GM19468 (cell line): ENCODE results near the gene EXOC3L1.
A peak's percentile ranks its signal among the peaks of the same experiment; 100 is the strongest.

Source experiments
- ATAC-seq: cut with Tn5 transposase; IDR thresholded peaks from one replicate; pipeline ENCODE4 v1.9.1; 2021; ENCODE audit warnings: mild to moderate bottlenecking, moderate library complexity, moderate number of reproducible peaks; ENCODE audit not compliant: unreplicated experiment; ENCODE audit errors: extremely low read depth

The EXOC3L1 gene

DNA sequence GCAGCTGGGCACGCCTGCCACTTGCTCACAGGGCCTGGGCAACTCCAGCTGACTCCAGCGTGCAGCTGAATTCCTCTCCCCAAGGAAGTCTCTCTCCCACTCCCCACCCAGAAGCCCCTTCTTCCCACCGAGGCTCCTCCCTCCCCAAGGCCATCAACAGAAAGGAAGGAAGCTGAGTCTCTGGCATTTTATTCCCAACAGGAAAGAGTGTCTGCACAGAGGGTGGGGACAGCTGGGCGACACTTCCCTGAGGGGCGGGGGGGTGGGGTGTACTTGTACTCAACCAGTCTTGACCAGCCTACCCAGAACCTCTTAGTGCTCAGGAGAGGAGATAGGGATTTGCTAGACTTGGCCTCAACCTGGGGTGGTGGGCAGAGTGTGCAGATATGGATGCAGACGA lies at the start of gene EXOC3L1:
EXOC3L1 (minus strand) TSS at position 96 of the 400 bp plus-strand sequence. CDS start 460 bp downstream, outside the sequence.
- no peak for ATAC-seq

DNA sequence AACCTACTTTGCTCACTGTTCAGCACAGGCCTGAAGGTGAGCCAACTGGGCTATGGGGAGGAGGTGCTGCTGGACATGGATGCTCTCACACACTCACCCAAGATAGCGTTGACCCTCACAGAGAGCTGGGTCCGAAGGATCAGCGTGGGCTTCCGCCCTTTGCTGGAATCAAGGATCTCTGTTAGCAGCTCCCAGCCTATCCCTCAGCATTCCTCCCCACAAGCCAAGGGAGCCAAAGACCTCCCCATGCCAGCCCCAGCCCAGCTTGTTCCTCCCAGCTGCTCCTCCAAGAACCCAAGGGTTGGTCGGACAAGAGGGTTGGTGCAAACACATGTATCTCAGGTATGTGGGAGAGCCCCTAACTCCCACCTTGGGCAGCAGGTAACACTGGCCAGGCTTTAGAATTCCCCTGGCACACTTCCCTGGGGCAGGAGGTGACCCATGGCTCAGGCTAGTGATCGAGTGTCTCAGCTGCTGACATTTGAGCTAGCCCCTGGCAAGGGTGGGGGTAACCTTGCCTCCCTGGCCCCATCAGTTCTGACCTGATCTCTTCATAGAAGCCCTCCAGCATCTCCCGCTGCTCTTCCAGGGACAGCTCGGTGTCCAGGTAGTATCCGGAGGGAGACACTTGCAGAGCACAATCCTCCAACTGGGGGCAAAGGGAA lies 49.0 kb upstream of the EXOC3L1 start:
- no peak for ATAC-seq

- ATAC-seq: no peak
Measured at GRCh38 chr16:67238278-67238575, 48.3 kb upstream of the EXOC3L1 start.

DNA sequence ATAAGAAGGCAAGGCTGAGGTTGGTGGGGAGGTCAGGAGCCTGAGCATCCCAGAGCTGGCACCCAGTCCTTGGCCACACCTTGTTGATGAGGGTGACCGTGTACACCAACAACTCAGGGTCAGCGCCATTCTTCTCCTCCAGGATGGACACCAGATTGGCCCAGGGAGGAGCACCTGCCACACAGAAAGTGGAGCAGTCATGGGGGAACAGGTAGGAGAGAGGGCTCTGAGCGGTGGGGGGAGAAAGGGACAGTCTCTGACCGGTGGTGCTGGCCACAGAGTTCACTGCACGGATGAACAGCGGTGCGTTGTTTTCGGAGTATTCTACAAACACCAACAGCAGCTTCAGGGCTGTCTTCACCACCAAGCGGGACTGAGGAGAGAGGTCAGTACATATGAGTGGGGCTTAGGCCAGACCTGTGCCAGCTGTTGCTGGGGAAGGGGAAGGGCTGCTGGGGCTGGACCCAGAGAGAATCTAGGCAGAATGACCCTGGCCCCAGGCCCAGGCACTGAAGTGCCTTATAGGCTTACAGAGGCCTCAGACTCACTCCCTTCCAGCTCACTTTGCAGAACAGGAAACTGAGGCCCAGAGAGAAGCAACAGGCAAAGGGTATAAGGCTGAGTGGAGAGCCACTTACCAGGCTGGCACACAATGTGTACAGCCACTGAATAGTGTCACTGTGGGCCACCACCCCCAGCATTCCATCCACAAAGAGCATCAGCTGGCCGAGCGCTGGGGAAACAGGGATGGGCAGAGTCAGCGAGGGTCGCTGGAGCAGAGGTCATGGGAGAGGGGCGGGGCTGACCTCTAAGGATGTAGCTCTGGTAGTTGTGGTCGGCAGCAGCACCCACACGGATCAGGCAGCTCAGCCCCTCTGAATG lies 47.7 kb upstream of the EXOC3L1 start:
- no peak for ATAC-seq

DNA sequence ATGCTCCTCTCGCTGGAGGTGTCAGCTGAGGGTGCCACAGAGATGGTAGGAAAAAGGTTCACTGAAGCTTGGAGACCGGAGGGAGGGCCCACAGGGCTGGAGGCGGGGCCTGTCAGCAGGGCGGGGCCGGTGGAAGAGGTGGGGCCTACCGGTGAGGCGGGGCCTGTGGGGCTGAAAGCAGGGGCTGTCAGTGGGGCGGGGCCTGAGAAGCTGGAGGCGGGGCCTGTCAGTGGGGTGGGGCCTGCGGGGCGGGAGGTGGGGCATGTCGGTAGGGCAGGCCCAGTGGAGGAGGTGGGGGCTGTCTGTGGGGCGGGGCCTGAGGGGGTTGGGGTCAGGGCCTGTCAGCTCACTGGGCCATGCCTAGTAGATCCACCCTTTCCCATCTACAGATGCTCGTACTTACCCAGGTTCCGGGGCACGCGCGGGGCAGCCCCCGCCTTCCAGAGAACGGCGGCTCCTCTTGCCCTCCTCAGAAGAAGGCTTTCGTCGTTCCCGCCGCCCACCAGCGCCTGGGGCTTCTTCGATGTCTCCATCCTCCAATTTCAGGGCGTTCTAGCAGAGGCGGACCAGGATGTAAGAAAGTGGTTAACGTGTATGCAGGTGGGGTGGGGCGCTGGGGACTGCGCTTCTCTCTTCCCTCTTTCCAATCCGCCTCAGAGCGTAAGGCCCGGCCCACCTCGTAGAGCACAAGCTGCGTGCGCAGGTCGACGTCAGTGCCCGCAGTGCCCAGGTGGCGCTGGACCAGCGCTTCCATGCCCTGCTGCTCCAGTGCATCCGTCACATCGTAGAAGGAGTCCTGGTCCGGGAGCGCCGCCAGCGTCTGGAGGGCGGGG lies 46.8 kb upstream of the EXOC3L1 start:
- ATAC-seq: no peak

DNA sequence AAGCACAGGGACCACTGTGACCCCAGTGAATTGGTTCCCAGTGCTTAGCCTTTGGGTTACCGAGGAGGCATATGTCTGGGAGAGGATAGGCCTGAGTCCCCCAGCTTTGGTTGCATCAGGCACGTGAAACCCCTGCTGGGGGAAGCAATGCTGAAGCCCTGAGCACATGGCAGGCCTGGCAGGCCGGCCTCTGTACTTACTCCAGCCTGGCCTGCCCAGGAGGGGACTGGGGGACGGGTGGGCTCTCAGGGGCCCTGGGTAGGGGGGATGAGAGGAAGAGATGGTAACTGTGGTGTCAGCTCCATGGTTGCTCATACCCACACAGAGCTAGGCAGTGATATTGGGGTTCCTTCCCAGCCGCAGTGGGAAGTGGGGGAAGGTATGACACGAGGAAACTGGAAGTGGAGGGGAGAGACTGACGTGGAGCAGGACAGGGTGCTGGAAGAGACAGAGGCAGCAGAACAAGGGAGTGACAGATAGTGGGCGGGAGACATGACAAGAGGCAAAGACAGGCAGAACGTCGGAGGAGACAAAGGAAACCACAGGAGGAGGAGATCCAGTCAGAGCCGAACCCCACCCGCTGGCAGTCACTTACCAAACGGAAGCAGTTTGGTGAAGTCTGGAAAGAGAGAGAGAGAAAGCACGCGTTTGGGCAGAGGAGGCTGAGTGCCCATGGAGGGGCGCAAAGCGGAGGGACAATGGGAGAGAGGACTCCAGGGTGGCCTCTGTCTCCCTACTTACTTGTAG lies 46.1 kb upstream of the EXOC3L1 start:
- ATAC-seq: no peak

- ATAC-seq: no peak
Measured at GRCh38 chr16:67234180-67234597, 44.3 kb upstream of the EXOC3L1 start.

DNA sequence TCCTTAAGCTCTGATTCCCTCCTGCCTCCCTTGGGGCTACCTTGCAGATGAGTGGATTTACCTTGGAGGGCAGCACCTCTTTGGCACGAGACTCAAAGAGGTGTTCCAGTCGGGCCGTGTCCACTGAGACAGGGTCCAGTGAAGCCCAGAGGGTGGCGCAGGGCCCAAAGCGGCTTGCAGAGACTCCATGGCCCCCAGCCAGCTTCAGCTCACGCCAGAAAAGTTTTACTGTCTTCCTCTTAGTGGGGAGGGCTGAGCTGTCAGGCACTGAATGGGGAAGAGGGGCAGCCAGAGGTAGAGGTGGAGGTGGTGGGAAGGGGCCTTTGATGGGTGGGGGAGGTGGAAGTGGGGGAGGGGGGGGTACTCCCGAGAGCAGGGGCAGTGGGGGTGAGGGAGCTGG lies 43.7 kb upstream of the EXOC3L1 start:
- ATAC-seq: no peak

DNA sequence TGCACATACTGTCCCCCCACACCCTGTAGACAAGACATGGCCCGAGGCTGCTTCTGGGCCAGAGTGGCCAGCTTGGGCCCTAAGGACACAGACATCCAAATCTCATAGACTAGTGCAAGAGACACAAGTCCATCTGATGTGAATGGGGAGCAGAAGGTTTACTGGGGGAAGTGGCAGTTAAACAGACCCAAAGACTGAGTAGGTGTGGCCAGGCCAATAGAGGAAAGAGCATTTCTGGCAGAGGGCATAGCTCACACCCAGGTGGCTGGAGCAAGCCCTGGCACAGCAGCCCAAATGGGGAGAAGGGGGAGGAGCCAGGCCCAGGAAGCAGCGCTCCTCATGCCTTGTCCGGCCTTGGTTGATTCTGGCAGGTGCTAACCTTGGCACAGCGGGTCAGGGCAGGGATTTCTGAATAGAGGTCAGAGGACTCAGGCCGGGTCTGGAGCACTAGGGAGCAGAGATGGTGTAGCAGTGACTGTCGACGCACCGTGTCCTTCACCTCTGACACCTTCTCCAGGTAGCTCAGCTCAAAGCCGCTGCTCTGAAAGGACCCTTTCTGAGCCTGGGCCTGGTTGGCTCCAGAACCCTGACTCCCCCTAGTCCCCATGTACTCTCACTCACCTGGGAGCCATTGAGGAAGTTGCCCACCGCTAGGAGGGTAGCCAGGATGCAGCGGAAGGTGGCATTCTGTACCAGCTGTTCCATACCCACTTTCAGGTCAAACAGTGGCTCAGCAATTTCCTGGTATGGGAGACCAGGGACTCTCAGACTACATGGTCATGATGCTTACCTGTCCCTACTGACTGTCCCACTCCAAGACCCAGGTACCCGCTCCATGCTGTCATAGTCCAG lies 41.1 kb upstream of the EXOC3L1 start:
- no peak for ATAC-seq

DNA sequence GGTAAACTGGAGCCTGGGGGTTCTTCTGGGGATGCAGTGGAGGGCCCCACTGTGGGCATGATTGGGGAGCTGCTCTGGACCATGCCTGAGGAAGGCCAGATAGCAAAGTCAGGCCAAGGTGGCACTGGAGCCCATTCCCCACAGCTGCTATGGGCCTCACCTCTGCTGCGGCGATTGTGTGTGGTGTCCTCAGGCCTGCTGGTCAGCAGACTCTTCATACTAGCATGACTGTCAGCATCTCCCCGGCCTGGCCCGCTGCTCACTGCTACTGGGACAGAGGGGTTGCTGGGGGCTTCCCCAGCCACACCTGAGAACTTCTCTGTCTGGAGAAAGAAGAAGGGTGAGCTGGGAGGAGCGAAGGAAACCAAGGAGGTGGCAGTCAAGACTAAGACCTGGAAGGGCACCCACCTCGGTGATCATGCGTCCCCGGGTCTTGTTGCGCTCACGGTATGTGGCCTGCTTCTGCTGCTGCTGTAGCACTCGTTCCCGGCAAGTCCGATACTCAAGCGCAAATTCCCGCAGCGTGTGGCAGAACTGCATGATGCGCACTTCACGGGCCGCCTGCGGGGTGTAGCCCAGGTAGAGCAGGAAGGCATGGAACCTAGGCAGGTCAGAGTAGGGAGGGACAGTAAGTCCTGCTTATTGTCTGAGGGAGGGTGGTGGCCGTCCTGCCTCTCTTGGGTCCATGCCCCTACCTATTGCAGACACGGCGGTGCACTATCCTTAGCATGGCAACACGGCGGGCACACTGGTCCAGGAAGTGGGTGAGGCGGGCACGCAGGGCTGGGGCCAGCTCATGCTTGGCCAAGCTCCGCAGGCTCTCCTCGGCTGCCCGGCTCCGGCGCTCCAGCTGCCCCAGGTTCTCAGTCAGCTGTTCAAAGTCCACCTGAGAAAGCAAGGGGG lies 40.2 kb upstream of the EXOC3L1 start:
- no peak for ATAC-seq

GRCh38 chr16:67228905-67229304 lies 39.0 kb upstream of the EXOC3L1 start:
- no peak for ATAC-seq

DNA sequence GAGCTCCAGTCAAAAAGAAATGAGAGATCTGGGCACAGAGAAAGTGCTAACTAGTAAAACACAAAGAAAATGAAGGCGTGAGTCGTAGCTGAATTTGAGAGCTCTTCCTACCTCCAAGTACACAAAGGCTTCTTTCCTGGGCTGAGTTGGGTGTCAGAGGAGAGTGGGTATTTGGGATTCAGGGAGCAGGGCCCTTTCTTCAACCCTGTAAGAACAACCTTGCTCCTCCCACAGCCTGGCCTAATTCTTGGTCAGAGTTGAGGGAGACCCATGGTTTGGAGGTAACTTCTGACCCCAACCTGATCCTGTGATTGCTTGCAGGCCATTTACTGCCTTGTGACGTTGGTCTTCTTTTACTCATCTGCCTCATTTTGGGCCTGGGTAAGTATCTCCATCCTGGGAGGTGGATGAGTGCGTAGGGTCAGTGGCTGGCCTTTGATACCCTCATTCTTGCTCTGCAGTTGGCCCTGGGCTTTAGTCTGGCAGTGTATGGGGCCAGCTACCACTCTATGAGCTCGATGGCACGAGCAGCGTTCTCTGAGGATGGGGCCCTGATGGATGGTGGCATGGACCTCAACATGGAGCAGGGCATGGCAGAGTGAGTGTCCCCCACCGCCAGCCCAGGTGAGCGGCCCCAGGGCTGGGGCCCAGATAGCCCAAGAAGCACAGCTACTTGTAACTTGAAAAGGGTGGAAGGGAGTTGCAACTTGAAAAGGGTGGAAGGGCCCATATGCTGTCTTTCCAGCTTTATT lies 38.3 kb upstream of the EXOC3L1 start:
- ATAC-seq: no peak

DNA sequence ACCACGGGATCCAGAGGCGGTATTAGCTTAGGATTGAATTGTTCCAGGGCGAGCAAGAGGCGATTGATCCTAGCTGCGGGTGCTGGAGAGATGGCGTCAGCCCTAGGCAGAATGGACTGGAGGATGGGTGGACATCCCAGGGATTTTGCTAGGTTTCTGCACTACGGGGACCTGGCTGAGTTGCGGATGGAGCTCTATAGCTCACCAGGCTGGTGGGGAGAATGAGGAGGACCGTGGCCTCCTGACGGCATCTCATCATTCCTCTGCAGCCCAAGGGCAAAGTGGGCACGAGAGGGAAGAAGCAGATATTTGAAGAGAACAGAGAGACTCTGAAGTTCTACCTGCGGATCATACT lies 37.6 kb upstream of the EXOC3L1 start:
- no peak for ATAC-seq

DNA sequence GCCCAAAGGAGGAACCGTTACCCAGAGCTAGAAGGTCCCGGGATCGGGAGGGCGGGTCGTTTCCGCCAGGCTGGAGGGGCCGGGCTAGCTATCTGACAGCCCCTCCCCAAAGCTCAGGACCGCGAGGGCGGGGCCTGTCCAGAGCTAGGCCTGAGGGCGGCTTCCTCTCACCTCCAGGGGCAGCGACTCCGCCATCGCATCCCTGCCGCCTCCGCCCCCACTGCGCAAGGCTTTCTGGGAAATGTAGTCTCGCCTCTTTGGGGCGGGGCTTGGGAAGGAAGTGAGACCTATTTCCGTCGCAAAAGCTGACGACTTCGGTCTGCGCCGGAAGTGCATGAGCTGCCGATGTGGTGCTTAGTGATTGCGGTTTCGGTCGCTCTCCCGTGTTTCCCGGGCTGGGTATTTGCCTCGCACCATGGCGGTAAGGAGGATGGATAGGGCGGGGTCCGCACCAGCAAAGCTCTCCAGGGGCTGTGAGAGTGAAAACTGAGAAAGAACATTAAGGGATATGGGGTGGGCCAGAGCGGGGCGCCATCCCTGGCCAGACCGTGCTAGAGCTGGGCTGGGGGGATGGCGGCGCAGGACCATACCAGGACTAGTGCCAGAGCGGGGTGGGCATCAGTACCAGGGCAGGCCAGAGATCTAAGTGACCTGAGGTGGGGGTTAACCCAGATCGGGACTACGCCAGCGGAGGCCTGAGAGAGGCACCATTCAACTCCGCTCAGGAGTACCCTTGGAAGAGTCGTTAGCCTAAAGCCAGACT lies 37.0 kb upstream of the EXOC3L1 start, which contains the start of gene TMEM208:
TMEM208 (plus strand) TSS at position 327 of the 763 bp plus-strand sequence; CDS start at position 416, 89 bp downstream.
- peak; percentile 84 for ATAC-seq

DNA sequence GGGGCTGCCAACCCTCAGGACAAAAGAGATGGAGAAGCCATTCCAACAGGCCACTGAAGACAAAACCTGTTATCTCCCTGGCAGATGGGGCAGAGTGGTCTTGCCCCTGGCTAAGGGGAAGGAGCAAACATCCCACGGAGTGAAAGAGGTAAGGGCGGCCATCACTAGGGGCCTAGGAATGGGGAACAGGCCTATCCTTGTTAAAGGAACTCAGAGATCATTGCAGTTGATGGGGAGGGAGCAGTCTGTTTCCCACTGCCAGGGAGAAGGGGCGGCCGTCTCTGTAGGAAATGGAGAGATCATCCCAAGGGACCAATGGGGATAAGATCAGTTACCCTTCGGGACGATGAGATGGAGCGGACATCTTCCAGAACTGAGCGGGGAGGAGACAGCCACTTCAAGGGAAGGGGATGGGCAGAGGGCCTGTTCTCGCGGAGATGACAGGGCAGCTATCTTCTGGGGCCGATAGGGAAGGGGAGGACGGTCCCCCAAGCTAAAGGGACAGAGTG lies 36.4 kb upstream of the EXOC3L1 start:
- ATAC-seq: no peak

DNA sequence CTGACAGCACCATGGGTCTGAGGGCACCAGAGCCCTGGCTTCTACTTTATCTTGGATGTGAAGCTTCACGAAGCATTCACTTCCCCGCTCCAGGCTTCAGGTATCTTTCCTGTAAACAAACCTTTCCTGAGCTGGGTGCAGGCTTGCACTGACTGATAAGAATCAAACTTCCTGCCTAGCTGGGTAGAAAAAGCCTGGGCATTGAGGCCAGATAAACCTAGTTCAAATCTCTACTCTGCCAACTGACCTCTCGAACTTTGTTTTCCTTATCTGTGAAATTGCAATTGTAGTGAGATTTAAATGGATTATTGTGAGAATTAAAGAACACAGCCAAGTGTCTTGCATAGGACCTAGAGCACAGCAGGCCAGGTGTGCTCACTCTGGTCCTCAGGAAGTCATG lies 34.1 kb upstream of the EXOC3L1 start:
- ATAC-seq: no peak
